HepG2 (cell line): Measurements from ENCODE around the gene NANOS1. TPM values are rescaled to one million over a fixed set of nuclear protein-coding genes. Genes with fewer than 3 reads are reported as not detected.

ENCODE experiments used
- ARNT ChIP-seq: fragments of 450-650 bp; IDR thresholded peaks from 2 replicates; pipeline ENCODE4 v1.6.1; 2017
- ATF7 ChIP-seq, 2 experiments: fragments of 450-650 bp in 1 of 2; sonication (generic) in 1 of 2; formaldehyde crosslinking in 1 of 2; IDR thresholded peaks; 2 replicates each; pipeline versions ENCODE4 v1.4.0 to v1.6.1; 2016 to 2020; ENCODE audit warnings: antibody characterized with exemption in 1 of 2, mild to moderate bottlenecking in 1 of 2, missing genetic modification reagents in 1 of 2
- CHCHD3 ChIP-seq: sonication (generic); formaldehyde crosslinking; IDR thresholded peaks from 2 replicates; pipeline ENCODE4 v1.8.0; 2022; ENCODE audit warnings: mild to moderate bottlenecking, missing genetic modification reagents, moderate library complexity
- DR1 ChIP-seq: sonication (generic); formaldehyde crosslinking; IDR thresholded peaks from 2 replicates; pipeline ENCODE4 v1.8.0; 2021; ENCODE audit warnings: mild to moderate bottlenecking, missing genetic modification reagents, inconsistent platforms
- FOXK1 ChIP-seq: sonication (generic); formaldehyde crosslinking; IDR thresholded peaks from 2 replicates; pipeline ENCODE4 v1.4.0; 2020; ENCODE audit warnings: low read depth, missing genetic modification reagents, borderline replicate concordance
- JDP2 ChIP-seq: sonication (generic); formaldehyde crosslinking; IDR thresholded peaks from 2 replicates; pipeline ENCODE4 v1.8.1; 2022; ENCODE audit warnings: missing genetic modification reagents, borderline replicate concordance
- NONO ChIP-seq, 2 experiments: fragments of 450-650 bp in 1 of 2; sonication (generic) in 1 of 2; formaldehyde crosslinking in 1 of 2; IDR thresholded peaks in 1 of 2; conservative IDR thresholded peaks in 1 of 2; 2 replicates each; pipeline versions ENCODE4 v1.6.1 to v1.8.0; 2017 to 2022; ENCODE audit warnings: mild to moderate bottlenecking in 1 of 2, missing genetic modification reagents in 1 of 2, moderate library complexity in 1 of 2
- POLR2G ChIP-seq: fragments of 200-400 bp; formaldehyde crosslinking; IDR thresholded peaks from 2 replicates; pipeline ENCODE4 v1.6.1; 2018; ENCODE audit warnings: mild to moderate bottlenecking, low read depth, low read length, moderate library complexity
- SMAD1 ChIP-seq: sonication (generic); formaldehyde crosslinking; IDR thresholded peaks from 2 replicates; pipeline ENCODE4 v1.4.0; 2020; ENCODE audit warnings: missing genetic modification reagents, low read depth, mild to moderate bottlenecking, borderline replicate concordance
- SNAI1 ChIP-seq: sonication (generic); formaldehyde crosslinking; IDR thresholded peaks from 2 replicates; pipeline ENCODE4 v1.5.0; 2020; ENCODE audit warnings: mild to moderate bottlenecking, missing genetic modification reagents, borderline replicate concordance
- SP5 ChIP-seq: IDR thresholded peaks from 2 replicates; pipeline ENCODE4 v1.6.1; 2016; ENCODE audit warnings: low read depth, borderline replicate concordance
- STAT5B ChIP-seq: sonication (generic); formaldehyde crosslinking; IDR thresholded peaks from 2 replicates; pipeline ENCODE4 v1.4.0; 2020; ENCODE audit warnings: missing genetic modification reagents
- TOPORS ChIP-seq: sonication (generic); formaldehyde crosslinking; IDR thresholded peaks from 2 replicates; pipeline ENCODE4 v1.8.0; 2023; ENCODE audit warnings: mild to moderate bottlenecking, missing genetic modification reagents
- ZNF12 ChIP-seq: sonication (generic); formaldehyde crosslinking; IDR thresholded peaks from 2 replicates; pipeline ENCODE4 v1.5.0; 2020; ENCODE audit warnings: missing genetic modification reagents
- ZNF317 ChIP-seq: sonication (generic); formaldehyde crosslinking; IDR thresholded peaks from 2 replicates; pipeline ENCODE4 v1.5.0; 2020; ENCODE audit warnings: mild to moderate bottlenecking, missing genetic modification reagents
- ZNF552 ChIP-seq: sonication (generic); formaldehyde crosslinking; IDR thresholded peaks from 2 replicates; pipeline ENCODE4 v1.9.0; 2022; ENCODE audit warnings: missing genetic modification reagents, mild to moderate bottlenecking, borderline replicate concordance
- ZNF572 ChIP-seq: sonication (generic); formaldehyde crosslinking; IDR thresholded peaks from 2 replicates; pipeline ENCODE4 v1.5.1; 2020; ENCODE audit warnings: mild to moderate bottlenecking, missing genetic modification reagents
- ZNF687 ChIP-seq: sonication (generic); formaldehyde crosslinking; IDR thresholded peaks from 2 replicates; pipeline ENCODE4 v1.5.1; 2020; ENCODE audit warnings: mild to moderate bottlenecking, missing genetic modification reagents, moderate library complexity
- ZNF782 ChIP-seq: sonication (generic); formaldehyde crosslinking; IDR thresholded peaks from 2 replicates; pipeline ENCODE4 v1.4.0; 2020; ENCODE audit warnings: missing genetic modification reagents, mild to moderate bottlenecking, borderline replicate concordance
- polyA plus RNA-seq, 8 experiments: library from polyadenylated mRNA; depleted of rRNA in 3 of 8; stranded (reverse) in 7 of 8; unstranded in 1 of 8; fragments of >200 nt; fragmentation: Illumina TruSeq in 4 of 8; extraction: Trizol in 4 of 8; gene quantifications; 2 replicates each; pipeline versions ENCODE4 v1.2.1 to v1.2.3, GENCODE V29; 2011 to 2016; ENCODE audit warnings: low read depth in 4 of 8, missing spikeins in 1 of 8, mixed read lengths in 1 of 8; ENCODE audit not compliant: insufficient read depth in 1 of 8
- total RNA-seq, 5 experiments: library from RNA; depleted of rRNA; stranded (reverse); fragments of >200 nt; fragmentation: Illumina TruSeq; extraction: Trizol; gene quantifications; 2 replicates each; pipeline ENCODE4 v1.2.3, GENCODE V29; 2016; ENCODE audit warnings: low read depth in 1 of 5
- TF ChIP-seq, protein P1 (sequence below): sonication (generic); formaldehyde crosslinking; IDR thresholded peaks from 2 replicates; pipeline ENCODE4 v1.4.0; 2020; ENCODE audit warnings: mild to moderate bottlenecking, missing genetic modification reagents
- TF ChIP-seq, protein P2 (sequence below): sonication (generic); formaldehyde crosslinking; IDR thresholded peaks from 2 replicates; pipeline ENCODE4 v1.4.0; 2020; ENCODE audit warnings: missing genetic modification reagents, borderline replicate concordance

The NANOS1 gene
- total and polyA plus RNA-seq, 2 of the 13 experiments (the other 11 are each of a cell fraction or from before 2014, with no cell fraction given): 1.7 to 2.2 TPM

DNA sequence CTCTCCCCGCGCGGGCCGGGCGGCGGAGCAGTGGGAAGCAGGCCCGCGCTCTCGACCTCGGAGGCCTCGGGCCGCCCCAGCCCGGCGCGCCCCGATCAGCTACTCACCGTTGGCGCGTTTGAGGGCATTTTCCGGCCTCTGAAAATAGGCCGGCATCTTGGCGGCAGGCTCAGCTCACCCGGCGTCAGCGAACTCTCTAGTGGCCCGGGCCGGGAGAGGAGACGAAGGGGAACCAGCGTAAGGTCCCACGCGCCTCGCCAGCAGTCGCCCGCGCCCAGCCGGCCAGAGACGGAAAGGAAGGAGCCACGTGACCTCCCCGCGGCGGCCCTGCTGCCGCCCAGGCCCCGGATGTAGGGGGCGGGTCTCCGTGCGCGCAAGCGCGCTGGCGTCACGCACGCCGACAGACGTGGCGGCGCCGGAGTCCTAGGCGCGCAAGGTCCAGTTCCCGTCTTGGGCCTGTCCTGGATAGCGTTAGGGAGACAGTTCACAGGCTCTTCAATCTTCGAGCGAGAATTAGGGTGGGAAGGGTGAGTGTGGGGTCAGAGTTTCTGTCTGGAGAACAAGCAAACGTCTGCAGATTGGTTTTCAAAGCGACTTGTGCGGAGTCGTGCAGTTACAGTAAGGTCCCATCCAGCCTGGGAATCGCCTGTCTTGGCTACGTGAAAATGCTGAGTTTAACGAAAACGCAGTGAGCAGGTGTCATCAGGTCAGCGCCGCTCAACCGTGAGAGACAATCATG lies 51.2 kb downstream of the NANOS1 start, which contains the start of gene EIF3A (continued):
- TF ChIP-seq FOXK1 (CRISPR knock-in tag) (peak; percentile 59; the same call in 1 of the 2 replicates), ATF7 (IDR thresholded peaks at IDR 0.05) (no peak), ATF7 (CRISPR knock-in tag; IDR thresholded peaks at IDR 0.05) (no peak), CHCHD3 (CRISPR knock-in tag) (peak; percentile 52; the same call in 1 of the 2 replicates), ZNF782 (CRISPR knock-in tag) (peak; percentile 75), ZNF572 (CRISPR knock-in tag) (no peak; the same call in 1 of the 2 replicates), POLR2G (peak; percentile 97), ZNF12 (CRISPR knock-in tag) (0 out of 2 replicates have a peak, but pooled peaks have one; percentile 13), SMAD1 (CRISPR knock-in tag) (peak; percentile 83; the same call in 1 of the 2 replicates), ARNT (no peak), STAT5B (CRISPR knock-in tag) (peak; percentile 37; the same call in 1 of the 2 replicates), ZNF552 (CRISPR knock-in tag) (peak; percentile 37; the same call in 1 of the 2 replicates), DR1 (CRISPR knock-in tag) (peak; percentile 93), ZNF687 (CRISPR knock-in tag) (peak; percentile 98), SNAI1 (CRISPR knock-in tag) (peak; percentile 96), ZNF317 (CRISPR knock-in tag) (peak; percentile 67; the same call in 1 of the 2 replicates), NONO (IDR thresholded peaks at IDR 0.05) (no peak), NONO (CRISPR knock-in tag; conservative IDR thresholded peaks at IDR 0.05) (peak; percentile 80), SP5 (CRISPR knock-in tag) (peak; percentile 43; the same call in 1 of the 2 replicates), TOPORS (peak; percentile 68; the same call in 1 of the 2 replicates), JDP2 (CRISPR knock-in tag) (no peak; the same call in 1 of the 2 replicates)
- TF ChIP-seq, protein P1, sequence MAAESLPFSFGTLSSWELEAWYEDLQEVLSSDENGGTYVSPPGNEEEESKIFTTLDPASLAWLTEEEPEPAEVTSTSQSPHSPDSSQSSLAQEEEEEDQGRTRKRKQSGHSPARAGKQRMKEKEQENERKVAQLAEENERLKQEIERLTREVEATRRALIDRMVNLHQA (CRISPR knock-in tag): no peak
- TF ChIP-seq, protein P2, sequence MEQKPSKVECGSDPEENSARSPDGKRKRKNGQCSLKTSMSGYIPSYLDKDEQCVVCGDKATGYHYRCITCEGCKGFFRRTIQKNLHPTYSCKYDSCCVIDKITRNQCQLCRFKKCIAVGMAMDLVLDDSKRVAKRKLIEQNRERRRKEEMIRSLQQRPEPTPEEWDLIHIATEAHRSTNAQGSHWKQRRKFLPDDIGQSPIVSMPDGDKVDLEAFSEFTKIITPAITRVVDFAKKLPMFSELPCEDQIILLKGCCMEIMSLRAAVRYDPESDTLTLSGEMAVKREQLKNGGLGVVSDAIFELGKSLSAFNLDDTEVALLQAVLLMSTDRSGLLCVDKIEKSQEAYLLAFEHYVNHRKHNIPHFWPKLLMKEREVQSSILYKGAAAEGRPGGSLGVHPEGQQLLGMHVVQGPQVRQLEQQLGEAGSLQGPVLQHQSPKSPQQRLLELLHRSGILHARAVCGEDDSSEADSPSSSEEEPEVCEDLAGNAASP (CRISPR knock-in tag): peak; percentile 67
